Activated CD4-positive, alpha-beta T cell treated with anti-CD3 and anti-CD28 coated beads, Interleukin-2, amount 50 U/mL, for 24 hours (primary cell): ENCODE results near the gene KLHDC9.
"Not testable (repeated sequence)": the region's sequence is repeated elsewhere in the genome, so short reads cannot be mapped to it uniquely, and the experiment has no call there.

Source experiments
- DNase-seq, 2 donors: peaks; one replicate each; pipeline ENCODE4 v3.0.0-alpha.2; 2020; ENCODE audit warnings: low read depth in 1 of 2, low spot score in 1 of 2

Gene KLHDC9

GRCh38 chr1:161098210-161099068 is at the start of gene KLHDC9:
KLHDC9 (plus strand) TSS chr1:161098361; CDS start chr1:161098536, 175 bp downstream.
- DNase-seq = peak; percentile 28 to 49

- DNase-seq = no peak
Observed at GRCh38 chr1:161048949-161049722, 49.0 kb upstream of the KLHDC9 start.

- DNase-seq = no peak
Observed at GRCh38 chr1:161051219-161051618, 46.9 kb upstream of the KLHDC9 start.

GRCh38 chr1:161052899-161053298 is 45.3 kb upstream of the KLHDC9 start:
- no peak for DNase-seq

- no peak for DNase-seq
Observed at GRCh38 chr1:161054232-161054631, 43.9 kb upstream of the KLHDC9 start.

GRCh38 chr1:161054805-161055204 is 43.4 kb upstream of the KLHDC9 start:
- no peak for DNase-seq

- DNase-seq = no peak
Observed at GRCh38 chr1:161059293-161059692, 38.9 kb upstream of the KLHDC9 start.

GRCh38 chr1:161061419-161061818 is 36.7 kb upstream of the KLHDC9 start:
- no peak for DNase-seq

GRCh38 chr1:161063936-161064335 is 34.2 kb upstream of the KLHDC9 start:
- DNase-seq = not testable (repeated sequence)

- DNase-seq = not testable (repeated sequence)
Observed at GRCh38 chr1:161065681-161066080, 32.5 kb upstream of the KLHDC9 start.

GRCh38 chr1:161066694-161067093 is 31.5 kb upstream of the KLHDC9 start:
- no peak for DNase-seq

GRCh38 chr1:161068306-161069234 is 29.6 kb upstream of the KLHDC9 start:
- DNase-seq = peak; percentile 40 to 66

GRCh38 chr1:161069241-161069640 is 28.9 kb upstream of the KLHDC9 start:
- no peak for DNase-seq

- DNase-seq = peak; percentile 42 to 77
Observed at GRCh38 chr1:161069731-161070270, 28.4 kb upstream of the KLHDC9 start, which contains the start of gene ARHGAP30. ARHGAP30 (minus strand) TSS chr1:161069891; CDS start chr1:161069624, 267 bp downstream.

- DNase-seq = no peak
Observed at GRCh38 chr1:161070761-161071160, 27.4 kb upstream of the KLHDC9 start.

GRCh38 chr1:161071886-161072371 is 26.2 kb upstream of the KLHDC9 start:
- DNase-seq = no peak

GRCh38 chr1:161072751-161073449 is 25.3 kb upstream of the KLHDC9 start:
- DNase-seq = no peak

GRCh38 chr1:161073474-161074121 is 24.6 kb upstream of the KLHDC9 start:
- DNase-seq = no peak

GRCh38 chr1:161074676-161075368 is 23.3 kb upstream of the KLHDC9 start:
- no peak for DNase-seq
